CD4-positive, alpha-beta T cell (primary cell): ENCODE data around the gene INPP5D. TPM values are rescaled to one million over a fixed set of nuclear protein-coding genes. Genes with fewer than 3 reads are reported as not detected.

Experiments used
- ATAC-seq: fragments of 200-7000 bp; cut with Tn5 transposase; one replicate; pipeline ENCODE4 v1.10.0; 2022; ENCODE audit warnings: mild to moderate bottlenecking; ENCODE audit not compliant: poor library complexity
- CTCF ChIA-PET: fragments of 350-600 bp; sonication (Branson Sonifier 250); formaldehyde crosslinking; loops from one replicate; lab custom pipeline; 2021; ENCODE audit warnings: antibody characterized with exemption, inconsistent platforms; lab: Charles Lee
- POLR2A ChIA-PET: fragments of 350-600 bp; sonication (Branson Sonifier 250); formaldehyde crosslinking; loops from one replicate; lab custom pipeline; 2021; ENCODE audit warnings: antibody characterized with exemption, inconsistent platforms; lab: Charles Lee
- DNase-seq, 14 experiments: peaks; one replicate each; pipeline ENCODE4 v3.0.0-alpha.2; 2013 to 2020; ENCODE audit warnings: mixed read lengths in 2 of 14
- H3K27ac ChIP-seq, 2 donors: one replicate each; pipeline versions ENCODE4 v1.5.1 to v1.7.0; 2013; ENCODE audit warnings: low read length in 2 of 2, low read depth in 1 of 2, mild to moderate bottlenecking in 1 of 2
- H3K27me3 ChIP-seq, 2 experiments: 1 replicate in 1 of 2; 2 replicates in 1 of 2; pipeline versions ENCODE4 v1.6.1 to v1.7.0; 2013; ENCODE audit warnings: low read length in 2 of 2, control low read depth in 1 of 2, mild to moderate bottlenecking in 1 of 2, moderate library complexity in 1 of 2; ENCODE audit not compliant: insufficient read depth in 2 of 2, control insufficient read depth in 1 of 2
- H3K36me3 ChIP-seq: one replicate; pipeline ENCODE4 v1.6.1; 2013; ENCODE audit warnings: low read length, control low read depth; ENCODE audit not compliant: insufficient read depth
- H3K4me1 ChIP-seq: one replicate; pipeline ENCODE4 v1.6.1; 2013; ENCODE audit warnings: low read length, control low read depth; ENCODE audit not compliant: insufficient read depth
- H3K4me3 ChIP-seq: one replicate; pipeline ENCODE4 v1.5.1; 2013; ENCODE audit warnings: mild to moderate bottlenecking, low read length, moderate library complexity
- H3K9me3 ChIP-seq, 2 experiments: 1 replicate in 1 of 2; 2 replicates in 1 of 2; pipeline versions ENCODE4 v1.6.1 to v1.7.0; 2013; ENCODE audit warnings: low read length in 2 of 2, mild to moderate bottlenecking in 2 of 2, control low read depth in 1 of 2, moderate library complexity in 1 of 2; ENCODE audit not compliant: control insufficient read depth in 1 of 2, insufficient read depth in 1 of 2
- H3K27ac Mint-ChIP-seq: one replicate; pipeline ENCODE4 v1.8.0; 2020; ENCODE audit warnings: mixed read lengths
- H3K27me3 Mint-ChIP-seq: one replicate; pipeline ENCODE4 v1.8.0; 2021; ENCODE audit warnings: mixed read lengths
- H3K36me3 Mint-ChIP-seq: one replicate; pipeline ENCODE4 v1.8.0; 2021; ENCODE audit warnings: low read depth, mixed read lengths
- H3K4me1 Mint-ChIP-seq: one replicate; pipeline ENCODE4 v1.8.0; 2021; ENCODE audit warnings: low read depth, mixed read lengths
- H3K4me3 Mint-ChIP-seq: one replicate; pipeline ENCODE4 v1.8.0; 2020; ENCODE audit warnings: mild to moderate bottlenecking, mixed read lengths
- H3K9me3 Mint-ChIP-seq: one replicate; pipeline ENCODE4 v1.8.0; 2020; ENCODE audit warnings: mixed read lengths
- intact Hi-C, 2 experiments: fragments of 100-400 bp; cut with DNase I in 1 of 2; cut with micrococcal nuclease in 1 of 2; formaldehyde crosslinking; loops; one replicate each; pipeline versions ENCODE4 v1.15.1 to v1.9.0; 2023 to 2025; cut with DNase I, micrococcal nuclease
- total RNA-seq, 174 experiments: library from RNA in 2 of 174; stranded (reverse) in 2 of 174; gene quantifications; one replicate each; pipeline ENCODE4 v1.2.3 and lab custom pipeline; 2021 to 2026
- TF ChIP-seq, protein P1 (sequence below): fragments of 200-600 bp; IDR thresholded peaks from one replicate; pipeline ENCODE4 v1.8.0; 2022; ENCODE audit warnings: antibody characterized with exemption, mild to moderate bottlenecking

INPP5D gene
- total RNA-seq, 2 experiments from 2014 or later, result 141 to 154 TPM

- Mint-ChIP-seq H3K9me3 (no peaks in the 10 kb centered on the region), H3K4me3 (no peak overlapping the region), H3K4me1 (peaks cover 10% of the 10 kb centered on the region), H3K27me3 (no peaks in the 10 kb centered on the region), H3K27ac (no peak overlapping the region), H3K36me3 (peaks cover 86% of the 10 kb centered on the region)
- no peak overlapping the region for H3K4me3 ChIP-seq
- CTCF ChIA-PET, result no interaction called here
- H3K9me3 ChIP-seq, result peaks cover 0 to 3% of the 10 kb centered on the region in 2 experiments
- POLR2A ChIA-PET, result no interaction called here
- intact Hi-C loops, result no loop called here
- peaks cover 16% of the 10 kb centered on the region for H3K4me1 ChIP-seq
- ATAC-seq, result no peak
- DNase-seq, result no peak
- TF ChIP-seq, protein P1, sequence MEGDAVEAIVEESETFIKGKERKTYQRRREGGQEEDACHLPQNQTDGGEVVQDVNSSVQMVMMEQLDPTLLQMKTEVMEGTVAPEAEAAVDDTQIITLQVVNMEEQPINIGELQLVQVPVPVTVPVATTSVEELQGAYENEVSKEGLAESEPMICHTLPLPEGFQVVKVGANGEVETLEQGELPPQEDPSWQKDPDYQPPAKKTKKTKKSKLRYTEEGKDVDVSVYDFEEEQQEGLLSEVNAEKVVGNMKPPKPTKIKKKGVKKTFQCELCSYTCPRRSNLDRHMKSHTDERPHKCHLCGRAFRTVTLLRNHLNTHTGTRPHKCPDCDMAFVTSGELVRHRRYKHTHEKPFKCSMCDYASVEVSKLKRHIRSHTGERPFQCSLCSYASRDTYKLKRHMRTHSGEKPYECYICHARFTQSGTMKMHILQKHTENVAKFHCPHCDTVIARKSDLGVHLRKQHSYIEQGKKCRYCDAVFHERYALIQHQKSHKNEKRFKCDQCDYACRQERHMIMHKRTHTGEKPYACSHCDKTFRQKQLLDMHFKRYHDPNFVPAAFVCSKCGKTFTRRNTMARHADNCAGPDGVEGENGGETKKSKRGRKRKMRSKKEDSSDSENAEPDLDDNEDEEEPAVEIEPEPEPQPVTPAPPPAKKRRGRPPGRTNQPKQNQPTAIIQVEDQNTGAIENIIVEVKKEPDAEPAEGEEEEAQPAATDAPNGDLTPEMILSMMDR, result no peak
- no peaks in the 10 kb centered on the region for H3K27me3 ChIP-seq
- H3K27ac ChIP-seq, result no peak overlapping the region
- peaks cover 87% of the 10 kb centered on the region for H3K36me3 ChIP-seq
These were observed 65.4 kb downstream of the INPP5D start for GRCh38 chr2:233125455-233126065.

DNA sequence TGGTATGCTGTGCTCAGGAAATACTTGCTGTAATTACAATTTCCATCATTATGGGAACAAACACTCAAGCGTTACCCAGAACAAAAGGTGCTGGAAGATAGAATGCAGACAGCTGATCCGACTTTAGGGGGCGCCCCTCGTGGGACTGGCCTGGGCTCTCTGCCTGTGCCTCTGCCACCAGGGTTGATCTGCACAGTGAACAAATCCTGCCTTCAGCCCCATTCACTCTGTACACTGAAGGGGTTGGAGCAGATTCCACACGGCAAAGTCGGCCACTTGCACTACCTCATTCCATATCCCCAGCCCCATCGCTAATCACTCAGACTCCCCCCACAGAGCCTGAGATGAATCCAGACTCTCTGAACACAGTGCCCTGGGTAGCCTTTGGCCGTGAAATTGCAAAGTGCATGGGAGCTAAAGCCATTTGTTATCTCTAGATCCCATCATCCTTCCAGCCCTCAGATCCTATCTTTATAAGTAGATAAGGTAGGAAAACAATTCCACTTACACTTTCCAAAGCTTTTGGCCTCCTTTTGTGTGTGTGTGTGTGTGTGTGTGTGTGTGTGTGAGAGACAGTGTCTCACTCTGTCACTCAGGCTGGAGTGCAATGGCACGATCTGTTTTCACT lies 69.3 kb downstream of the INPP5D start:
- DNase-seq (peak in 2 of 14 experiments; percentile 28 to 32), ATAC-seq (no peak)
- Histone ChIP-seq H3K4me1 (peaks cover 15% of the 10 kb centered on the region), H3K9me3 (no peaks in the 10 kb centered on the region), H3K27me3 (no peaks in the 10 kb centered on the region), H3K36me3 (peaks cover 97% of the 10 kb centered on the region), H3K27ac (no peak overlapping the region), H3K4me3 (no peak overlapping the region)
- no peaks in the 10 kb centered on the region for H3K27me3 Mint-ChIP-seq
- ChIA-PET POLR2A (no interaction called here), CTCF (no interaction called here)
- no peaks in the 10 kb centered on the region for H3K9me3 Mint-ChIP-seq
- intact Hi-C loops, result no loop called here
- TF ChIP-seq, protein P1, result no peak
- peaks cover 10% of the 10 kb centered on the region for H3K4me1 Mint-ChIP-seq
- H3K4me3 Mint-ChIP-seq, result no peak overlapping the region
- H3K27ac Mint-ChIP-seq, result peak overlapping the region; percentile 66
- peaks cover 96% of the 10 kb centered on the region for H3K36me3 Mint-ChIP-seq

DNA sequence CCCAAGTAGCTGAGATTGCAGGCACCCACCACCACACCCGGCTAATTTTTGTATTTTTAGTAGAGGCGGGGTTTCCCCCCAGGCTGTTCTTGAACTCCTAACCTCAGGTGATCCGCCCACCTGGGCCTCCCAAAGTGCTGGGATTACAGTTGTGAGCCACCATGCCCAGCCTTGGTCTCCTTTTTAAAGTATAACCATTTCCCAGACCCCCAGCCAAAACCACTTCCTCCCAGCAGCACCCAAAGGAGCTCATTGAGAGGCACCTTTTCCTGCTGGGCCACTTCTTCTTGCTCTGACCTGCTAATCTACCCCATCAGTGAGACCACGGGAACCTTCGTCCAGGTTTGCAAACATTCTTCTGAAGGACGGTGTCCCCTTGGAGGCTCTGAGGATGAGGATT lies 69.9 kb downstream of the INPP5D start:
- Histone ChIP-seq H3K4me3 (no peak overlapping the region), H3K27ac (no peak overlapping the region), H3K4me1 (peaks cover 15% of the 10 kb centered on the region), H3K36me3 (peaks cover 97% of the 10 kb centered on the region), H3K9me3 (no peaks in the 10 kb centered on the region), H3K27me3 (no peaks in the 10 kb centered on the region)
- Mint-ChIP-seq H3K36me3 (peaks cover 96% of the 10 kb centered on the region), H3K9me3 (no peaks in the 10 kb centered on the region), H3K27me3 (no peaks in the 10 kb centered on the region), H3K4me3 (no peak overlapping the region), H3K4me1 (peaks cover 10% of the 10 kb centered on the region), H3K27ac (peak overlapping the region; percentile 66)
- ChIA-PET POLR2A (no interaction called here), CTCF (no interaction called here)
- intact Hi-C loops, result no loop called here
- DNase-seq (no peak), ATAC-seq (no peak)
- TF ChIP-seq, protein P1, result no peak
